HFFc6 (cell line): Measurements from ENCODE around the gene NCOA5. TPM values are rescaled to one million over a fixed set of nuclear protein-coding genes. Genes with fewer than 3 reads are reported as not detected.
A peak's percentile ranks its signal among the peaks of the same experiment; 100 is the strongest.

Experiments
- DNase-seq: peaks from one replicate; pipeline ENCODE4 v3.0.0-alpha.2; 2018
- H3K27ac Mint-ChIP-seq: 2 replicates; pipeline ENCODE4 v1.8.0; 2020; ENCODE audit warnings: mild to moderate bottlenecking, mixed read lengths
- H3K27me3 Mint-ChIP-seq: 2 replicates; pipeline ENCODE4 v1.8.0; 2021; ENCODE audit warnings: mild to moderate bottlenecking, moderate library complexity, mixed read lengths; ENCODE audit not compliant: insufficient read depth
- H3K36me3 Mint-ChIP-seq: 2 replicates; pipeline ENCODE4 v1.8.0; 2021; ENCODE audit warnings: low read depth, mixed read lengths
- H3K4me1 Mint-ChIP-seq: 2 replicates; pipeline ENCODE4 v1.8.0; 2020; ENCODE audit warnings: low read depth, mixed read lengths
- H3K4me3 Mint-ChIP-seq: 2 replicates; pipeline ENCODE4 v1.8.0; 2020; ENCODE audit warnings: mild to moderate bottlenecking, moderate library complexity, mixed read lengths
- H3K9me3 Mint-ChIP-seq: 2 replicates; pipeline ENCODE4 v1.8.0; 2020; ENCODE audit warnings: mild to moderate bottlenecking, mixed read lengths
- total RNA-seq, 6 experiments: library from RNA; stranded (reverse); fragmentation: NEBNext Ultra II Directional; extraction: Animal tissue kit (Norgen Biotek cat#: 25700); gene quantifications; 2 replicates in 1 of 6; 3 replicates in 5 of 6; pipeline ENCODE4 v1.2.3, GENCODE V29; 2021
- TF ChIP-seq, protein P1 (sequence below): fragments of 200-600 bp; sonication (generic); IDR thresholded peaks from 2 replicates; pipeline ENCODE4 v1.5.0; 2021; ENCODE audit warnings: antibody characterized with exemption, mild to moderate bottlenecking

The NCOA5 gene
- total RNA-seq, 6 experiments from 2014 or later = 15.3 to 25.1 (median 23.2) TPM

DNA sequence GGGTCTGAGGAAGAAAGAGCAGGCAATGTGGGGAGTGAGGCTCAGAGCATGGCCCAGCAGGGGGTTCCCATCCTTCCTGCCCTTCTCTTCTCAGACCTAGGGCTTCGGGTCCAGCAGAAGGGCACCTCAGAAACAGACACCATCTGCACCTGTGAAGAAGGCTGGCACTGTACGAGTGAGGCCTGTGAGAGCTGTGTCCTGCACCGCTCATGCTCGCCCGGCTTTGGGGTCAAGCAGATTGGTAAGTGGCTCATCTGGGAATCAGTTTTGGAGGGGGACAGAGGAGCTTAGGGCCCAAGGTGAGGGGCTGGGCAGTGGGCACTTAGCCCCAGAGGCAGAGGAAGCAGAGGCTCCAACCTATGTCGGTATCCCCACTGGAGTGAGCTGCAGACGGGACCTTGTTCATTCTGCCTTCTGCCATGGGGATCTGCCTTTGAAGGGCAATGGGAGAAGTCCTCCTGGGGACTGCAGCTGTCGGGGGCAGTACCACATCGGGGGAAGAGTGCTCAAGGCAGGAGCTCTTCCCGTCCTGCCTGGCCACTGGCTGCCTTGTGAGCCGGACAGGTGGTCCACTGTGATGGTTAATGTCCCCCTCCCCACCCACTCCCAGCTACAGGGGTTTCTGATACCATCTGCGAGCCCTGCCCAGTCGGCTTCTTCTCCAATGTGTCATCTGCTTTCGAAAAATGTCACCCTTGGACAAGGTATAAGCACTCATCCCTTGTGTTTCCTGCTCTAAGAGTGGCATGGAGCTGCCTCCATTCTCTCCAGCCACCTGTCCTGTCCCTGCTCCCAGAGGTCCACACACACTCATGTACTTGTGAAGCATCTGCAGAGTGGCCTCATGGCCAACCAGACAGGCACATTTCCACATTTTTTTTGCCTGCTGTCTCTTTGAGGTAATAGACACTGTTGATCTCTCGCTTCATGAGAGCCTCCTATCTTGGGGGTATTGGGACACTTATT, 33.0 kb upstream of the NCOA5 start:
- Mint-ChIP-seq H3K9me3 (no peaks in the 10 kb centered on the region), H3K36me3 (no peaks in the 10 kb centered on the region), H3K27me3 (peaks cover 18% of the 10 kb centered on the region), H3K4me1 (peaks cover 10% of the 10 kb centered on the region), H3K4me3 (no peak overlapping the region), H3K27ac (no peak overlapping the region)
- TF ChIP-seq, protein P1, sequence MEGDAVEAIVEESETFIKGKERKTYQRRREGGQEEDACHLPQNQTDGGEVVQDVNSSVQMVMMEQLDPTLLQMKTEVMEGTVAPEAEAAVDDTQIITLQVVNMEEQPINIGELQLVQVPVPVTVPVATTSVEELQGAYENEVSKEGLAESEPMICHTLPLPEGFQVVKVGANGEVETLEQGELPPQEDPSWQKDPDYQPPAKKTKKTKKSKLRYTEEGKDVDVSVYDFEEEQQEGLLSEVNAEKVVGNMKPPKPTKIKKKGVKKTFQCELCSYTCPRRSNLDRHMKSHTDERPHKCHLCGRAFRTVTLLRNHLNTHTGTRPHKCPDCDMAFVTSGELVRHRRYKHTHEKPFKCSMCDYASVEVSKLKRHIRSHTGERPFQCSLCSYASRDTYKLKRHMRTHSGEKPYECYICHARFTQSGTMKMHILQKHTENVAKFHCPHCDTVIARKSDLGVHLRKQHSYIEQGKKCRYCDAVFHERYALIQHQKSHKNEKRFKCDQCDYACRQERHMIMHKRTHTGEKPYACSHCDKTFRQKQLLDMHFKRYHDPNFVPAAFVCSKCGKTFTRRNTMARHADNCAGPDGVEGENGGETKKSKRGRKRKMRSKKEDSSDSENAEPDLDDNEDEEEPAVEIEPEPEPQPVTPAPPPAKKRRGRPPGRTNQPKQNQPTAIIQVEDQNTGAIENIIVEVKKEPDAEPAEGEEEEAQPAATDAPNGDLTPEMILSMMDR = no peak
- DNase-seq = no peak

- TF ChIP-seq, protein P1 = no peak
- Mint-ChIP-seq H3K27ac (no peak overlapping the region), H3K9me3 (no peaks in the 10 kb centered on the region), H3K4me3 (peak overlapping the region; percentile 18; the same call in 1 of the 2 replicates), H3K4me1 (peaks cover 10% of the 10 kb centered on the region), H3K27me3 (peaks cover 14% of the 10 kb centered on the region), H3K36me3 (no peaks in the 10 kb centered on the region)
- DNase-seq = peak; percentile 19
Observed at GRCh38 chr20:46122071-46122470, 32.3 kb upstream of the NCOA5 start.

DNA sequence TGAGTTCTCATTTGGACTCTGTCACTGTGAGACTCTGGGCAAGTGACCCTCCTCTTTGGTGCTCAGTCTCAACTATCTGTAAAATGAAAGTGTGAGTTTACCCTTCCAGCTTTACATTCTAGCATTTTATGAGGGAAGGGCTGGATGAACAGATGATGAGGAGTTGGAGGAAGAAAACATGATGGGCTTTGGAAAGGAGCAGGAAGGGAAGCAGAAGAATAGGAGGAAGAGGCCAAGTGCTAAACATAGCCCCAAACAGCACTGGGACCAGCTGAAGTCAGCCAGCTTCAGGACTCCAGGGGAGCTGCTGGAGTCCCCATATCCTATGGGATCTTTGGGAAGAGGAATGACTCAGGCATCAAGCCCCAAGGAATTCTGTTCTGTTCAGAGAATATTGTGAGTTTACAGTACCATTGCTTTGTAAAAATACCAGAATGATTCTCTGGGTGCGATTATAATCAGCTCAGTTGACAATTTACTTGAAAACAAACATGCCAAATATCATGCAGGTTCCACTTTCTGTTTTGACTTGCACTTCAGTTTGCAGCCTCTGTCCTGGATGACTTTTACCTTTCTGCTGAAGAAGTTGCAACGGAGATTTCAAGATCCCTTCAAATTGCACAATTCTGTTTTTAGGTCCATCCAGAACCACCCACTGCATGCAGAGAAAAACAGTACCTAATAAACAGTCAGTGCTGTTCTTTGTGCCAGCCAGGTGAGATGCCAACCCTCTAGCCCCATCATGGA, 31.6 kb upstream of the NCOA5 start:
- Mint-ChIP-seq H3K27me3 (peaks cover 10% of the 10 kb centered on the region), H3K27ac (no peak overlapping the region), H3K4me3 (no peak overlapping the region; the same call in 1 of the 2 replicates), H3K4me1 (peaks cover 10% of the 10 kb centered on the region), H3K36me3 (no peaks in the 10 kb centered on the region), H3K9me3 (no peaks in the 10 kb centered on the region)
- TF ChIP-seq, protein P1 = no peak
- DNase-seq = no peak

DNA sequence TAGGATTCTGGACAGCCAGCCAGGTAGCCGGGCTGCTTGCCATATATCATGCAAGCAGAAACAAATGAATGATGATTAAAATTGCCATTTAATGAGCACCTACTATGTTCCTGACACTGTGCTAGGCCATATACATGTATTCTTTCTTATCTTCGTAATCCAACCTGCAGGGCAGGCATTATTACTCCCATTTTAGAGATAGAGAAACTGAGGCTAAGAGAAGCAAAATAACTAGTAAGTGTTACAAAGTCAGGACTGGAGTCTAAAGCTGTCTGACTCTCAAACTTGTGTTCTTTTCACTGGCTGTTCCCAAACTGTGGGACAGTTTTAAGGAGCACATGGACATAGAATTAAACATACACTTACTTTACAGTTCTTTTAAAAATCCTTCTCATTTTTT, 30.4 kb upstream of the NCOA5 start:
- Mint-ChIP-seq H3K36me3 (no peaks in the 10 kb centered on the region), H3K27ac (no peak overlapping the region), H3K4me1 (peaks cover 10% of the 10 kb centered on the region), H3K9me3 (no peaks in the 10 kb centered on the region), H3K4me3 (no peak overlapping the region), H3K27me3 (peaks cover 17% of the 10 kb centered on the region)
- TF ChIP-seq, protein P1 = no peak
- DNase-seq = no peak

GRCh38 chr20:46119547-46119946, 29.8 kb upstream of the NCOA5 start:
- TF ChIP-seq, protein P1 = no peak
- Mint-ChIP-seq H3K9me3 (no peaks in the 10 kb centered on the region), H3K27ac (no peak overlapping the region), H3K4me3 (no peak overlapping the region), H3K4me1 (peaks cover 10% of the 10 kb centered on the region), H3K27me3 (peaks cover 19% of the 10 kb centered on the region), H3K36me3 (no peaks in the 10 kb centered on the region)
- no peak for DNase-seq
